OCI-LY3 (cell line): ENCODE data around the gene CHD9.

ENCODE experiments used
- CTCF ChIP-seq: fragments of 200-600, 300-600 bp; sonication (generic); IDR thresholded peaks from 2 replicates; pipeline ENCODE4 v1.5.1; 2014; ENCODE audit warnings: antibody characterized with exemption, low read length, low read depth
- EZH2phosphoT487 ChIP-seq: fragments of 200-600 bp; shearing (Covaris generic); IDR thresholded peaks from 2 replicates; pipeline ENCODE4 v1.6.1; 2018; ENCODE audit warnings: antibody characterized with exemption, mixed run types, low read depth

GRCh38 chr16:53341792-53342191, 287.0 kb downstream of the CHD9 start:
- TF ChIP-seq CTCF (no peak), EZH2phosphoT487 (no peak)
